Esophagus squamous epithelium (tissue), 5 donors: ENCODE data around the gene EHBP1. TPM values are rescaled to one million over a fixed set of nuclear protein-coding genes. Genes with fewer than 3 reads are reported as not detected.

Experiments
- DNase-seq: peaks from one replicate; lab custom pipeline; 2025; lab: John Stamatoyannopoulos, UW
- H3K27ac ChIP-seq, 4 donors: fragments of 200-600 bp; sonication (generic); one replicate each; pipeline ENCODE4 v1.5.1; 2016 to 2019; ENCODE audit warnings: mild to moderate bottlenecking in 1 of 4
- H3K27me3 ChIP-seq, 4 donors: fragments of 200-600 bp; sonication (generic); 1 replicate in 3 of 4; 2 replicates in 1 of 4; pipeline versions ENCODE4 v1.5.1 to v1.6.0; 2017 to 2021; ENCODE audit warnings: antibody characterized with exemption in 1 of 4
- H3K36me3 ChIP-seq, 3 donors: fragments of 200-600 bp; sonication (generic); one replicate each; pipeline ENCODE4 v1.5.1; 2016 to 2019
- H3K4me1 ChIP-seq, 3 donors: fragments of 200-600 bp; sonication (generic); one replicate each; pipeline ENCODE4 v1.5.1; 2017 to 2019
- H3K4me3 ChIP-seq, 4 donors: fragments of 200-600 bp; sonication (generic); 1 replicate in 3 of 4; 2 replicates in 1 of 4; pipeline ENCODE4 v1.5.1; 2016 to 2019; ENCODE audit warnings: mild to moderate bottlenecking in 2 of 4, moderate library complexity in 1 of 4
- H3K9me3 ChIP-seq, 3 donors: fragments of 200-600 bp; sonication (generic); one replicate each; pipeline ENCODE4 v1.5.1; 2016 to 2019
- CTCF ChIP-seq, 6 experiments: fragments of 450-650 bp in 4 of 6; fragments of 200-600 bp in 2 of 6; sonication (generic) in 2 of 6; IDR thresholded peaks; one replicate each; pipeline ENCODE4 v1.5.1; 2016 to 2019; ENCODE audit warnings: antibody characterized with exemption in 6 of 6, mild to moderate bottlenecking in 4 of 6, moderate library complexity in 4 of 6
- POLR2A ChIP-seq, 4 donors: fragments of 450-650 bp; IDR thresholded peaks; one replicate each; pipeline ENCODE4 v1.6.1; 2017; ENCODE audit warnings: antibody characterized with exemption in 4 of 4, mild to moderate bottlenecking in 4 of 4, moderate library complexity in 3 of 4
- WGBS, 2 donors: methylation state at CpG; one replicate each; pipeline ENCODE4 v1.1.5; 2018; 5-methylcytosine and 5-hydroxymethylcytosine counted together
- intact Hi-C: fragments of 100-400 bp; cut with DNase I; formaldehyde crosslinking; loops from one replicate; pipeline ENCODE4 v1.15.0; 2022
- small RNA-seq, 4 donors: library from RNA; depleted of rRNA; stranded (forward); fragments of <200 nt; gene quantifications; one replicate each; pipeline ENCODE3, GENCODE V24; 2016
- total RNA-seq, 4 donors: library from RNA; depleted of rRNA; stranded (reverse); fragments of >200 nt; gene quantifications; one replicate each; pipeline ENCODE4 v1.1.0, GENCODE V29; 2016
- donor health status: DM: yes; HTN: yes; CAD: no.

EHBP1 gene
- total RNA-seq, 4 donors from 2014 or later = 59.6 to 111 (median 77.9) TPM

- H3K36me3 ChIP-seq = no peaks in the 10 kb centered on the region
- intact Hi-C loops = no loop called here
- H3K27me3 ChIP-seq = peaks cover 0 to 49% (median 0%) of the 10 kb centered on the region in 4 donors
- no peaks in the 10 kb centered on the region for H3K4me1 ChIP-seq
- 71% methylated on average over 4 of the region's 4 CpGs for WGBS, 2 donors
- H3K9me3 ChIP-seq = no peaks in the 10 kb centered on the region
- H3K27ac ChIP-seq = no peak overlapping the region
- no peak overlapping the region for H3K4me3 ChIP-seq
- no peak for DNase-seq
- TF ChIP-seq CTCF (IDR thresholded peaks at IDR 0.05) = no peak
- TF ChIP-seq POLR2A (IDR thresholded peaks at IDR 0.05) = no peak
These were observed 375.9 kb downstream of the EHBP1 start for GRCh38 chr2:63081404-63081803.

- H3K4me1 ChIP-seq = no peaks in the 10 kb centered on the region
- no peak for DNase-seq
- intact Hi-C loops = no loop called here
- 43 to 45% methylated on average over 1 of the region's 1 CpG for WGBS, 2 donors
- no peak overlapping the region for H3K4me3 ChIP-seq
- no peaks in the 10 kb centered on the region for H3K36me3 ChIP-seq
- H3K9me3 ChIP-seq = no peaks in the 10 kb centered on the region
- TF ChIP-seq CTCF (IDR thresholded peaks at IDR 0.05) (no peak), POLR2A (IDR thresholded peaks at IDR 0.05) (no peak)
- H3K27ac ChIP-seq = no peak overlapping the region
- peaks cover 0 to 18% (median 0%) of the 10 kb centered on the region in 4 donors for H3K27me3 ChIP-seq
These were observed 381.2 kb downstream of the EHBP1 start for GRCh38 chr2:63086687-63087086.

GRCh38 chr2:63092401-63092800 lies 386.9 kb downstream of the EHBP1 start:
- no peaks in the 10 kb centered on the region for H3K9me3 ChIP-seq
- H3K27ac ChIP-seq = no peak overlapping the region
- no peak for DNase-seq
- H3K27me3 ChIP-seq = no peaks in the 10 kb centered on the region
- no peak for TF ChIP-seq POLR2A (IDR thresholded peaks at IDR 0.05)
- 95 to 96% methylated on average over 1 of the region's 1 CpG for WGBS, 2 donors
- H3K36me3 ChIP-seq = no peaks in the 10 kb centered on the region
- no peak overlapping the region for H3K4me3 ChIP-seq
- intact Hi-C loops = no loop called here
- no peaks in the 10 kb centered on the region for H3K4me1 ChIP-seq

- intact Hi-C loops = no loop called here
- no peak overlapping the region for H3K27ac ChIP-seq
- WGBS, 2 donors = 0 to 37% methylated on average over 1 of the region's 1 CpG
- H3K36me3 ChIP-seq = no peaks in the 10 kb centered on the region
- H3K4me1 ChIP-seq = no peaks in the 10 kb centered on the region
- TF ChIP-seq POLR2A (IDR thresholded peaks at IDR 0.05) = no peak
- no peak for TF ChIP-seq CTCF (IDR thresholded peaks at IDR 0.05)
- no peak for DNase-seq
- H3K4me3 ChIP-seq = no peak overlapping the region
- no peaks in the 10 kb centered on the region for H3K27me3 ChIP-seq
- H3K9me3 ChIP-seq = no peaks in the 10 kb centered on the region
These were observed 387.3 kb downstream of the EHBP1 start for GRCh38 chr2:63092857-63093256.

- no peaks in the 10 kb centered on the region for H3K36me3 ChIP-seq
- no peak overlapping the region for H3K27ac ChIP-seq
- 90 to 100% methylated on average over 1 of the region's 1 CpG for WGBS, 2 donors
- no peak for TF ChIP-seq POLR2A (IDR thresholded peaks at IDR 0.05)
- no peak for TF ChIP-seq CTCF (IDR thresholded peaks at IDR 0.05)
- intact Hi-C loops = no loop called here
- no peak for DNase-seq
- no peaks in the 10 kb centered on the region for H3K27me3 ChIP-seq
- no peaks in the 10 kb centered on the region for H3K9me3 ChIP-seq
- H3K4me1 ChIP-seq = no peaks in the 10 kb centered on the region
- no peak overlapping the region for H3K4me3 ChIP-seq
These were observed 388.0 kb downstream of the EHBP1 start for GRCh38 chr2:63093502-63093901.

Small RNAs within 50 kb of the gene (small RNA-seq; reads per million reads assigned to genes)
- gene RF00019 = 0 reads per million in 4 donors

Other genes with a start within 250 kb of the EHBP1 start
- gene TMEM17, start 199.5 kb upstream of the EHBP1 start, total RNA-seq = 1 to 10 TPM; 1.7 to 3.4 (median 2.7) TPM